Ishikawa (cell line): Measurements from ENCODE around the gene SERTAD3.

Experiments used
- CEBPB ChIP-seq: IDR thresholded peaks from 2 replicates; pipeline ENCODE4 v1.6.1; 2012
- CREB1 ChIP-seq: IDR thresholded peaks from 2 replicates; pipeline ENCODE4 v1.6.1; 2012; ENCODE audit warnings: low read depth
- EGR1 ChIP-seq: IDR thresholded peaks from 2 replicates; pipeline ENCODE4 v1.6.1; 2012
- EP300 ChIP-seq: IDR thresholded peaks from 2 replicates; pipeline ENCODE4 v1.6.1; 2012; ENCODE audit warnings: borderline replicate concordance
- FOXM1 ChIP-seq: IDR thresholded peaks from 2 replicates; pipeline ENCODE4 v1.6.1; 2012; ENCODE audit warnings: low read depth, borderline replicate concordance
- MAX ChIP-seq: IDR thresholded peaks from 2 replicates; pipeline ENCODE4 v1.6.1; 2012
- NFIC ChIP-seq: IDR thresholded peaks from 2 replicates; pipeline ENCODE4 v1.6.1; 2012
- RAD21 ChIP-seq: IDR thresholded peaks from 2 replicates; pipeline ENCODE4 v1.6.1; 2012; ENCODE audit warnings: low read depth
- TAF1 ChIP-seq: IDR thresholded peaks from 2 replicates; pipeline ENCODE4 v1.6.1; 2012; ENCODE audit warnings: low read depth, mild to moderate bottlenecking
- TCF12 ChIP-seq: IDR thresholded peaks from 2 replicates; pipeline ENCODE4 v1.6.1; 2012; ENCODE audit warnings: low read depth
- TEAD4 ChIP-seq: IDR thresholded peaks from 2 replicates; pipeline ENCODE4 v1.6.1; 2012
- YY1 ChIP-seq: IDR thresholded peaks from 2 replicates; pipeline ENCODE4 v1.6.1; 2012; ENCODE audit warnings: low read depth
- ZBTB7A ChIP-seq: IDR thresholded peaks from 2 replicates; pipeline ENCODE4 v1.6.1; 2012; ENCODE audit warnings: low read depth
- TF ChIP-seq, protein P1 (sequence below): IDR thresholded peaks from 2 replicates; pipeline ENCODE4 v1.6.1; 2012; ENCODE audit warnings: low read depth, mild to moderate bottlenecking
- TF ChIP-seq, protein P2 (sequence below): IDR thresholded peaks from 2 replicates; pipeline ENCODE4 v1.6.1; 2012

The SERTAD3 gene, protein sequence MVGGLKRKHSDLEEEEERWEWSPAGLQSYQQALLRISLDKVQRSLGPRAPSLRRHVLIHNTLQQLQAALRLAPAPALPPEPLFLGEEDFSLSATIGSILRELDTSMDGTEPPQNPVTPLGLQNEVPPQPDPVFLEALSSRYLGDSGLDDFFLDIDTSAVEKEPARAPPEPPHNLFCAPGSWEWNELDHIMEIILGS

DNA sequence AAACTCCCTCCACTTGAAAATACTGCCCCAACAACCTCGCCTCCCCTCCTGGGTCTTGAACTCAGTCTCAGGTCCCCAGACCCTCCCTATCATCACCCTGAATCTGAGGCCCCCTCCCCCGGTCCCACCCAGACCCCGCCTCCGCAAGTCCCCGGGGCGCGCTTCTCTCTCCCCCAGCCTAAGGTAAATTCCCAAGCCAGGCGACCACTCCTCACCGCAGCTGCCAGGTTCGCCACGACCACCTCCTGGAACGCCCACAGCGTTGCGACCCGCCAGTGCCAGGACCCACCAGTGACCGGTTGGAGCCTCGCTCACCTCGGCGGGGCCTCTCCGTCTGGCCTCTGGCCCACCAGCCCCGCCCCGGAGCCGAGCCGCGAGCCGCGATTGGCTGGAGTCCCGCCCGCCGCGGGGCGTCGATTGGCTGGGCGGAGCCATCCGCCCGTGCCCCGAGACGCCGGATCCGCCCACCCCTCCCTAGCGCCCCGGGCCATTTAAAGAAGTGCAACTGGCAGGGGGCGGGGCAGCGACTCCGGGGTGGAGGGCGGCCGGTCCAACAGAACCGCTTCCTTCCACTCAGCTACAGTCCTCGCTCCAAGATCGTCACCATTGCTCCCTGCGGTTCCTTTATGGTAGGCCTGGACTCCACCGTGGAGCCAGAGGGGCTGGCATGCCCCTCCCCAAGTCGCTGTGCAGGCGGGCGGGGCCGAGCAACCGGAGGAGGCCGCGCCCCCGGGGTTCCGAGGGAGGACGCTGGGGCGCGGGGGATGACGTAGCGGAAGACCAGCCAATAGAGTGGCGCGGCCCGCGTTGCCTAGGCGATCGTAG is at the start of gene SERTAD3:
Gene SERTAD3, minus strand, starts transcription at position 336 of the 825 bp plus-strand sequence. CDS start 2,255 bp downstream, outside the sequence.
- TF ChIP-seq RAD21 (no peak), EP300 (no peak), ZBTB7A (peak; percentile 77), TEAD4 (peak; percentile 26; the same call in 1 of the 2 replicates), FOXM1 (no peak), MAX (peak; percentile 10; the same call in 1 of the 2 replicates), TAF1 (peak; percentile 81; the same call in 1 of the 2 replicates), EGR1 (no peak; the same call in 1 of the 2 replicates), TCF12 (peak; percentile 43; the same call in 1 of the 2 replicates), CEBPB (no peak), CREB1 (peak; percentile 79), YY1 (no peak), NFIC (peak; percentile 55; the same call in 1 of the 2 replicates)
- TF ChIP-seq, protein P1, sequence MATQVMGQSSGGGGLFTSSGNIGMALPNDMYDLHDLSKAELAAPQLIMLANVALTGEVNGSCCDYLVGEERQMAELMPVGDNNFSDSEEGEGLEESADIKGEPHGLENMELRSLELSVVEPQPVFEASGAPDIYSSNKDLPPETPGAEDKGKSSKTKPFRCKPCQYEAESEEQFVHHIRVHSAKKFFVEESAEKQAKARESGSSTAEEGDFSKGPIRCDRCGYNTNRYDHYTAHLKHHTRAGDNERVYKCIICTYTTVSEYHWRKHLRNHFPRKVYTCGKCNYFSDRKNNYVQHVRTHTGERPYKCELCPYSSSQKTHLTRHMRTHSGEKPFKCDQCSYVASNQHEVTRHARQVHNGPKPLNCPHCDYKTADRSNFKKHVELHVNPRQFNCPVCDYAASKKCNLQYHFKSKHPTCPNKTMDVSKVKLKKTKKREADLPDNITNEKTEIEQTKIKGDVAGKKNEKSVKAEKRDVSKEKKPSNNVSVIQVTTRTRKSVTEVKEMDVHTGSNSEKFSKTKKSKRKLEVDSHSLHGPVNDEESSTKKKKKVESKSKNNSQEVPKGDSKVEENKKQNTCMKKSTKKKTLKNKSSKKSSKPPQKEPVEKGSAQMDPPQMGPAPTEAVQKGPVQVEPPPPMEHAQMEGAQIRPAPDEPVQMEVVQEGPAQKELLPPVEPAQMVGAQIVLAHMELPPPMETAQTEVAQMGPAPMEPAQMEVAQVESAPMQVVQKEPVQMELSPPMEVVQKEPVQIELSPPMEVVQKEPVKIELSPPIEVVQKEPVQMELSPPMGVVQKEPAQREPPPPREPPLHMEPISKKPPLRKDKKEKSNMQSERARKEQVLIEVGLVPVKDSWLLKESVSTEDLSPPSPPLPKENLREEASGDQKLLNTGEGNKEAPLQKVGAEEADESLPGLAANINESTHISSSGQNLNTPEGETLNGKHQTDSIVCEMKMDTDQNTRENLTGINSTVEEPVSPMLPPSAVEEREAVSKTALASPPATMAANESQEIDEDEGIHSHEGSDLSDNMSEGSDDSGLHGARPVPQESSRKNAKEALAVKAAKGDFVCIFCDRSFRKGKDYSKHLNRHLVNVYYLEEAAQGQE = no peak
- TF ChIP-seq, protein P2, sequence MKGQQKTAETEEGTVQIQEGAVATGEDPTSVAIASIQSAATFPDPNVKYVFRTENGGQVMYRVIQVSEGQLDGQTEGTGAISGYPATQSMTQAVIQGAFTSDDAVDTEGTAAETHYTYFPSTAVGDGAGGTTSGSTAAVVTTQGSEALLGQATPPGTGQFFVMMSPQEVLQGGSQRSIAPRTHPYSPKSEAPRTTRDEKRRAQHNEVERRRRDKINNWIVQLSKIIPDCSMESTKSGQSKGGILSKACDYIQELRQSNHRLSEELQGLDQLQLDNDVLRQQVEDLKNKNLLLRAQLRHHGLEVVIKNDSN = no peak

- no peak for TF ChIP-seq EP300
- no peak for TF ChIP-seq TAF1
- TF ChIP-seq ZBTB7A = no peak
- TF ChIP-seq EGR1 = no peak
- TF ChIP-seq CEBPB = no peak
- TF ChIP-seq MAX = no peak
- TF ChIP-seq YY1 = no peak
- TF ChIP-seq, protein P2 = no peak
- TF ChIP-seq TCF12 = no peak
- no peak for TF ChIP-seq TEAD4
- TF ChIP-seq CREB1 = no peak
Observed at GRCh38 chr19:40493778-40494177, 49.6 kb upstream of the SERTAD3 start.

DNA sequence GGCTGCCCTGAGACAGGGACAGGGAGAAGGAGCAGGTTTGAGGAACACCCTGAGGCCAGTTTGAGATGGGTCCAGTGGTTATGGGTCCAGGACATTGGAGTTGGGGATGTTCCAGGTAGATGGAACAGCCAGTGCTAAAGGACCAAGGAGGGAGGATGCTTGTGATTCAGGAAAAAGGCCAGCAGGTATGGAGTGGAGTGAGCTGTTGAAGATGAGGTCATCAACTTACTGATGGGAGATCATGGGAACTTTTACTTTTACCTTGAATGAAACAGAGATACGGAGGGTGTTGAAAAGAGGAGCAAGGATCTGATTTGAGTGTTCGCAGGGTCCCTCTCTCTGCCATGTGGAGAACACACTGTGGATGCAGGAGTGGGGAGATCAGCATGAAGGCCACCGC is 48.1 kb upstream of the SERTAD3 start:
- TF ChIP-seq TCF12 (no peak), MAX (no peak), RAD21 (no peak), TEAD4 (no peak)
- TF ChIP-seq, protein P1 = no peak

DNA sequence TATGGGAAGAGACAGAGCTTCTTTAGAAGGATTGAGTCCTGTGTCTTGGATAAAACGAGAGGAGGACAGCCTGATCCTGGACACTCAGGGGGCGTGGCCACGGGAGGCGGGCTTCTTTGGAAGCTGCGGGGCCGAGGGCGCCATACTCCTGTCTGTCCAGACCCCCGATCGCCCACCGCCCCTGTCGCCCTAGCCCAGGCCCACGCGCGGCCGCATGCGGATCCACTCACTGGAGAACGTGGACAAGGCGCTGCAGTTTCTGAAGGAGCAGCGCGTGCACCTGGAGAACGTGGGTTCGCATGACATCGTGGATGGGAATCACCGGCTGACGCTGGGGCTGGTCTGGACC is 45.7 kb upstream of the SERTAD3 start:
- TF ChIP-seq TCF12 (no peak), EP300 (no peak), CEBPB (no peak), CREB1 (no peak), TEAD4 (no peak), TAF1 (no peak), MAX (no peak), NFIC (no peak), FOXM1 (no peak), RAD21 (no peak), YY1 (no peak), EGR1 (no peak), ZBTB7A (no peak)
- TF ChIP-seq, protein P1 = no peak
- TF ChIP-seq, protein P2 = no peak
